GM21381 (cell line): ENCODE results near the gene AUTS2.

Source experiments
- ATAC-seq: cut with Tn5 transposase; IDR thresholded peaks from one replicate; pipeline ENCODE4 v1.9.1; 2021; ENCODE audit warnings: mild to moderate bottlenecking, moderate library complexity; ENCODE audit not compliant: unreplicated experiment

The AUTS2 gene

GRCh38 chr7:69654849-69655707 lies 56.8 kb downstream of the AUTS2 start:
- ATAC-seq, result no peak

- ATAC-seq, result no peak
These were observed 57.8 kb downstream of the AUTS2 start for GRCh38 chr7:69656077-69656476.

GRCh38 chr7:69656890-69657289 lies 58.6 kb downstream of the AUTS2 start:
- ATAC-seq, result no peak

GRCh38 chr7:69657331-69657730 lies 59.1 kb downstream of the AUTS2 start:
- no peak for ATAC-seq

GRCh38 chr7:69657985-69658384 lies 59.7 kb downstream of the AUTS2 start:
- ATAC-seq, result no peak

GRCh38 chr7:69659983-69660382 lies 61.7 kb downstream of the AUTS2 start:
- ATAC-seq, result no peak

- no peak for ATAC-seq
These were observed 63.1 kb downstream of the AUTS2 start for GRCh38 chr7:69661342-69661741.

- no peak for ATAC-seq
These were observed 65.9 kb downstream of the AUTS2 start for GRCh38 chr7:69663911-69664832.

- ATAC-seq, result no peak
These were observed 67.1 kb downstream of the AUTS2 start for GRCh38 chr7:69665369-69665768.

- ATAC-seq, result no peak
These were observed 70.1 kb downstream of the AUTS2 start for GRCh38 chr7:69668339-69668870.

GRCh38 chr7:69670701-69671100 lies 72.4 kb downstream of the AUTS2 start:
- ATAC-seq, result no peak

- ATAC-seq, result no peak
These were observed 74.8 kb downstream of the AUTS2 start for GRCh38 chr7:69673074-69673473.

GRCh38 chr7:69674701-69675182 lies 76.5 kb downstream of the AUTS2 start:
- ATAC-seq, result peak; percentile 88

GRCh38 chr7:69676247-69676646 lies 78.0 kb downstream of the AUTS2 start:
- no peak for ATAC-seq

GRCh38 chr7:69677054-69677852 lies 79.0 kb downstream of the AUTS2 start:
- no peak for ATAC-seq

GRCh38 chr7:69677881-69678493 lies 79.7 kb downstream of the AUTS2 start:
- no peak for ATAC-seq

GRCh38 chr7:69678494-69679187 lies 80.4 kb downstream of the AUTS2 start:
- ATAC-seq, result no peak

GRCh38 chr7:69681181-69681580 lies 82.9 kb downstream of the AUTS2 start:
- no peak for ATAC-seq

- ATAC-seq, result no peak
These were observed 84.2 kb downstream of the AUTS2 start for GRCh38 chr7:69682518-69682917.

- no peak for ATAC-seq
These were observed 84.7 kb downstream of the AUTS2 start for GRCh38 chr7:69683002-69683401.
